Tibial artery (tissue), 4 donors: Measurements from ENCODE around the gene GLT1D1.

Source experiments
- DNase-seq, 2 donors: peaks; one replicate each; pipeline ENCODE4 v3.0.0-alpha.2; 2019
- H3K27ac ChIP-seq, 2 donors: fragments of 200-600 bp; sonication (generic) in 1 of 2; 1 replicate in 1 of 2; 2 replicates in 1 of 2; pipeline ENCODE4 v1.5.1; 2018 to 2019; ENCODE audit warnings: mild to moderate bottlenecking in 1 of 2
- H3K27me3 ChIP-seq, 2 donors: fragments of 200-600 bp; sonication (generic) in 1 of 2; one replicate each; pipeline versions ENCODE4 v1.5.1 to v1.6.0; 2016 to 2019
- H3K36me3 ChIP-seq, 3 donors: fragments of 200-600 bp; sonication (generic) in 2 of 3; one replicate each; pipeline ENCODE4 v1.5.1; 2016 to 2019; ENCODE audit warnings: mild to moderate bottlenecking in 2 of 3
- H3K4me1 ChIP-seq, 4 donors: fragments of 200-600 bp; sonication (generic) in 2 of 4; 1 replicate in 3 of 4; 2 replicates in 1 of 4; pipeline ENCODE4 v1.5.1; 2016 to 2019
- H3K4me3 ChIP-seq, 2 donors: fragments of 200-600 bp; sonication (generic) in 1 of 2; 1 replicate in 1 of 2; 2 replicates in 1 of 2; pipeline ENCODE4 v1.5.1; 2018 to 2019; ENCODE audit warnings: mild to moderate bottlenecking in 2 of 2
- H3K9me3 ChIP-seq, 3 donors: fragments of 200-600 bp; sonication (generic) in 1 of 3; one replicate each; pipeline ENCODE4 v1.5.1; 2016 to 2019
- CTCF ChIP-seq, 2 experiments: fragments of 200-600 bp in 1 of 2; fragments of 450-650 bp in 1 of 2; IDR thresholded peaks; one replicate each; pipeline ENCODE4 v1.5.1; 2017 to 2019; ENCODE audit warnings: antibody characterized with exemption in 2 of 2, mild to moderate bottlenecking in 1 of 2, moderate library complexity in 1 of 2
- intact Hi-C: fragments of 100-400 bp; cut with DNase I; formaldehyde crosslinking; loops from one replicate; pipeline ENCODE4 v1.15.0; 2023; ENCODE audit warnings: low total_unique reads

GLT1D1 gene

DNA sequence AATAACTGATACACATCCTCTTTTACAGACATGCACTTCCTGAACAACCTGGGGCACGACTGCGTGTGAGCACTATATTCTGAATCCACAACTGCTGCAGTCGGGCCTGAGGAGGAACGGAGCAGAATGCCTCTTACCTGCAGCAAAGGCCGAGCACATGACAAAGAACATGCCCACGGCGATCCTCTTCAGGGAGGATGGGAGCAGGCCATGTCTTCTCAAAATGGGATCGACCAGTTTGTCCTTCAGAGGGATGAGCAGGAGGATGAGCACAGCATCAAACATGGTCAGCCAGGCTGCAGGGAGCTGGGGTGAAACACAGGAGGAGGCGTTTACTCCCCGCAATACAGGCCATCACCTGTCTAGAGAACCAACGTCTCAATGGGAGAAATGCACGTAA lies 44.6 kb upstream of the GLT1D1 start:
- no peak for DNase-seq
- H3K9me3 ChIP-seq = no peaks in the 10 kb centered on the region
- intact Hi-C loops = no loop called here
- H3K27me3 ChIP-seq = no peaks in the 10 kb centered on the region
- no peak for TF ChIP-seq CTCF (IDR thresholded peaks at IDR 0.05)
- H3K4me1 ChIP-seq = peaks cover 0 to 31% (median 10%) of the 10 kb centered on the region in 4 donors
- no peak overlapping the region for H3K27ac ChIP-seq
- H3K36me3 ChIP-seq = peaks cover 29 to 49% (median 36%) of the 10 kb centered on the region in 3 donors
- H3K4me3 ChIP-seq = no peak overlapping the region

DNA sequence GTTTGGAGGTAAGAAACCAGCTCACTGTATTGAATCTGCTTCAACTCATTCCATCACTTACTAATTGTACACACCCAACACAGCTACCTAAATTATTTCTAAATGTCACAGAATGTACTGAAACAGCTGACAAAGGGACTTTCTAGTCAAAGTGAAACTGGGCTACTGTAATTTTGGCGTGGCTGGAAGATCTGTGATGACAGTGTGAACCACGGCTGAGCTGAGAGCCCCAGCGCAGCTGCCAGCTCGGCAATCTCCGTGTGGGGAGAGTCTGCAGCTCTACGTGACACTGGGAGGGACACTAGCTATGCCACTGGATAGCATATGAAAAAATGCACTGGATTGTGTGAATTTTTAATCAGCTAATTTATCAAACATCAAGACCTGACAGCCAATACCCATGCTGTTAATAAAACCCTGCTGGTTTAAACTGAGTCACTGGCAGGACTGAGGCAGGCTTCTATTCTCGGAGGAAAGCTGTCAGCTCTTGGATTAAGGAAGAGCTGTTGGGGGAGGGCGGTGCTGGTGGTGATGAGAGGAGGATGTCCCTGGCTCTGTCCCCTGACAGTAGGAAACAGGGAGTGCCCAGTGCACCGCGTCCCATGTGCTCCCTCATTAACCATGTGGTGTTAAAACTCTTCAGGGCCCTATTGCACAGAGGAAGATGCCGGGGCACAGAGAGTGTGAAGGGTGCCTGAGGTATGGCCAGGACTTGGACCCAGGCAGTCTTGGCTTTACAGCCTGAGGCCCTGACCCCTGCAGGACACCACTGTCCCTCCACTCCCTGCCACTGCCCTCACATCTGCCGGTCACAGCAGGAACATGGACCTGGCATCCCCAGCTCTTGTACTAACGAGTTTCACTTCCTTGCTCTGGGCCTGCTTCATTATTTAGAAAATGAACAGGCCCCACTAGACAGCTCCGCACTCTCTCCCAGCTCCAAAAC lies 42.8 kb upstream of the GLT1D1 start:
- H3K27ac ChIP-seq = peak overlapping the region; percentile 23 to 43
- peak; percentile 75 to 76 for DNase-seq
- TF ChIP-seq CTCF (IDR thresholded peaks at IDR 0.05) = no peak
- no peak overlapping the region for H3K4me3 ChIP-seq
- H3K36me3 ChIP-seq = peaks cover 23 to 46% (median 24%) of the 10 kb centered on the region in 3 donors
- intact Hi-C loops = no loop called here
- H3K9me3 ChIP-seq = no peaks in the 10 kb centered on the region
- H3K4me1 ChIP-seq = peaks cover 0 to 35% (median 10%) of the 10 kb centered on the region in 4 donors
- no peaks in the 10 kb centered on the region for H3K27me3 ChIP-seq

- DNase-seq = no peak
- no peaks in the 10 kb centered on the region for H3K9me3 ChIP-seq
- intact Hi-C loops = no loop called here
- no peak overlapping the region for H3K4me3 ChIP-seq
- H3K4me1 ChIP-seq = peaks cover 0 to 48% (median 18%) of the 10 kb centered on the region in 4 donors
- H3K36me3 ChIP-seq = peaks cover 20 to 40% (median 24%) of the 10 kb centered on the region in 3 donors
- TF ChIP-seq CTCF (IDR thresholded peaks at IDR 0.05) = no peak
- H3K27me3 ChIP-seq = no peaks in the 10 kb centered on the region
- H3K27ac ChIP-seq = no peak overlapping the region
Observed at GRCh38 chr12:128811806-128812205, 41.5 kb upstream of the GLT1D1 start.

DNA sequence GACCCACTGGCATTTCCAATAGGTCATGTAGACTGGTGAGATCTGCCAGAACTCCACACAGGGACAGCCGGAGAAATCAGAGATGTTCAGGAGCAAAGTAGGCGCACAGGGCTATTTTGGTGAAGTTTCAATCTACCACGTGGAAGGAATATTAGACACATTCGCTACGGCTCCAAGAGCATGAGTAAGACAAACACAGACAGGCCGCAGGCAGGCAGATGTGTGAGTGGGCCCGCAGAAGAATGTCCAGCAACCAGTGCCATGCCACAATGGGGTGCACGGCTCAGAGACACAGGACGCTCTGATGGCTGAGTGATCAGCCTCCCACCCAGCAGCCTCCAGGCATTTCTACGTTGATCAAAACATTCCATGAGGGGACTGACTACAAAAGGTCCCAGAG lies 39.9 kb upstream of the GLT1D1 start:
- H3K27ac ChIP-seq = no peak overlapping the region
- intact Hi-C loops = no loop called here
- no peak for TF ChIP-seq CTCF (IDR thresholded peaks at IDR 0.05)
- no peak for DNase-seq
- no peaks in the 10 kb centered on the region for H3K9me3 ChIP-seq
- no peak overlapping the region for H3K4me3 ChIP-seq
- peaks cover 0 to 64% (median 29%) of the 10 kb centered on the region in 4 donors for H3K4me1 ChIP-seq
- no peaks in the 10 kb centered on the region for H3K27me3 ChIP-seq
- peaks cover 7 to 24% (median 13%) of the 10 kb centered on the region in 3 donors for H3K36me3 ChIP-seq

- Histone ChIP-seq H3K4me3 (no peak overlapping the region), H3K27me3 (no peaks in the 10 kb centered on the region), H3K4me1 (peaks cover 0 to 69% (median 33%) of the 10 kb centered on the region in 4 donors), H3K9me3 (no peaks in the 10 kb centered on the region), H3K27ac (peak overlapping the region in 1 of 2 donors; percentile 17), H3K36me3 (peaks cover 3 to 19% (median 8%) of the 10 kb centered on the region in 3 donors)
- no peak for TF ChIP-seq CTCF (IDR thresholded peaks at IDR 0.05)
- intact Hi-C loops = no loop called here
- DNase-seq = no peak
Observed at GRCh38 chr12:128813883-128814282, 39.4 kb upstream of the GLT1D1 start.
